Stromal cell of bone marrow (primary cell): ENCODE data around the gene SPATA31A5.
"Not testable (repeated sequence)": the region's sequence is repeated elsewhere in the genome, so short reads cannot be mapped to it uniquely, and the experiment has no call there.

Experiments
- DNase-seq: peaks from one replicate; pipeline ENCODE4 v3.0.0-alpha.2; 2012; ENCODE audit warnings: low read depth

SPATA31A5 gene

GRCh38 chr9:60914107-60914506 lies at the start of gene SPATA31A5:
Gene SPATA31A5 (plus strand): TSS chr9:60914407. CDS start chr9:60914436, 29 bp downstream.
- not testable (repeated sequence) for DNase-seq

DNA sequence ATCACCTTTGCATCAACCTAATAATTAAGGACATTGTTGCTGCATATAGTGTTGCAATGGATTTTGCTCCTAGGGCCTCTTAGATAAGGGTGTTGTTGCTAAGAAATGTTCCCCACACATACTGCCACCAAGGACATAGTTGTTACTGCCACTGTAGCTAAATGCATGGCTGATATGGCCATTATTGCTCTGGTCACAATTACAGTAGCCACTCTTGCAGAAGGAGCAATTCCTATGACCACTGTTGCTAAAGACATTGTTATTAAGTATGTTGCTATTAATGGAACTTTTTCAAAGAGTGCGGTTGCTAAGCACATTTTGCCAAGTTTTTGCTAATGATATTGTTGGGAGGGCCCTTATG lies 48.8 kb downstream of the SPATA31A5 start:
- DNase-seq, result not testable (repeated sequence)

DNA sequence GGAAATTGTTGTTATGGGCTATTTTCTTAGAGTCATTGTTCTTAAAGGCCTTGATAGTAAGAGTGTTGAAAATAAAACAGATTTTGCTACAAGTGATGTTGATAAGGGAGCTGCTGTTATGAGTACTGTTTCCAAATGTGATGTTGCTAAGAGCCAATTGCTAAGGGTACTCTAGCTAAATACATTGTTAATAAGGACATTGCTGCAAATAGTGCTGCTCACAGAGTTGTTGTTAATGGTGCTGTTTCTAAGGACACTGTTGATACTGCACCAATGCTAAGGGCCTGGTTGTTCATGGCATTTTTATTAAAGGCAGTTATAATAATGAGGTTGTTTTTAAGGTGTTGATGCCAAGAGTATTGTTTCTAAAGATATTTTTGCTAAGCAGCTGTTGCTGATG lies 52.2 kb downstream of the SPATA31A5 start:
- DNase-seq, result not testable (repeated sequence)
